HCT116 (cell line): ENCODE results near the gene S100A13. TPM values are rescaled to one million over a fixed set of nuclear protein-coding genes. Genes with fewer than 3 reads are reported as not detected.

ENCODE experiments used
- ATAC-seq: fragments of 200-7000 bp; cut with Tn5 transposase; 2 replicates; pipeline ENCODE4 v1.9.1; 2020; ENCODE audit warnings: mild to moderate bottlenecking, moderate library complexity
- BruUV-seq: library from RNA; stranded (reverse); fragments of 400-500 nt; replicated peaks from 2 replicates; lab custom pipeline; 2021; lab: Mats Ljungman, UMichigan
- CTCF ChIA-PET: fragments of 300-600 bp; sonication (Branson Sonifier 250); formaldehyde crosslinking; loops from one replicate; lab custom pipeline; 2021; ENCODE audit warnings: antibody characterized with exemption; lab: Charles Lee
- POLR2A ChIA-PET: fragments of 300-600, 350-600 bp; sonication (Branson Sonifier 250); formaldehyde crosslinking; loops from one replicate; lab custom pipeline; 2021; ENCODE audit warnings: antibody characterized with exemption; lab: Charles Lee
- RAD21 ChIA-PET, 2 experiments: fragments of 300-600 bp; sonication (Branson Sonifier 250); formaldehyde crosslinking; loops; one replicate each; lab custom pipeline; 2023; ENCODE audit warnings: low total read pairs in 2 of 2; ENCODE audit not compliant: uncharacterized antibody in 2 of 2, unreplicated experiment in 2 of 2, low non-redundant PET in 1 of 2; lab: Charles Lee
- DNase-seq: peaks from one replicate; pipeline ENCODE4 v3.0.0-alpha.2; 2010; ENCODE audit warnings: low read depth, low spot score
- H2AFZ ChIP-seq: fragments of 200-600 bp; shearing (Covaris generic), sonication (generic); 2 replicates; pipeline ENCODE4 v1.6.1; 2017; ENCODE audit warnings: low read depth, mixed run types, mixed read lengths, antibody characterized with exemption, low read length; ENCODE audit not compliant: poor library complexity, severe bottlenecking
- H3K27ac ChIP-seq: 2 replicates; pipeline ENCODE4 v1.5.1; 2012; ENCODE audit warnings: low read depth, low read length
- H3K27me3 ChIP-seq: fragments of 200-600 bp; sonication (generic); 2 replicates; pipeline ENCODE4 v1.6.1; 2016; ENCODE audit warnings: mixed run types, low read length, mixed read lengths; ENCODE audit not compliant: insufficient read depth
- H3K36me3 ChIP-seq, 2 experiments: fragments of 200-500 bp in 1 of 2; fragments of 200-600 bp in 1 of 2; sonication (Bioruptor generic) in 1 of 2; sonication (generic) in 1 of 2; 2 replicates each; pipeline versions ENCODE4 v1.5.1 to v1.6.1; 2014 to 2016; ENCODE audit warnings: low read length in 2 of 2, inconsistent platforms in 1 of 2, mixed read lengths in 1 of 2, mixed run types in 1 of 2; ENCODE audit not compliant: insufficient read depth in 2 of 2, control insufficient read depth in 1 of 2
- H3K4me1 ChIP-seq, 2 experiments: fragments of 200-600 bp in 1 of 2; sonication (generic) in 1 of 2; 2 replicates each; pipeline versions ENCODE4 v1.5.1 to v1.6.1; 2012 to 2017; ENCODE audit warnings: low read length in 2 of 2, inconsistent platforms in 1 of 2, mild to moderate bottlenecking in 1 of 2, mixed read lengths in 1 of 2, mixed run types in 1 of 2, moderate library complexity in 1 of 2; ENCODE audit not compliant: insufficient read depth in 2 of 2, control insufficient read depth in 1 of 2
- H3K4me2 ChIP-seq: fragments of 200-600 bp; sonication (generic); 2 replicates; pipeline ENCODE4 v1.6.1; 2017; ENCODE audit warnings: mixed run types, low read length, mixed read lengths
- H3K4me3 ChIP-seq, 2 experiments: fragments of 200-600 bp in 1 of 2; sonication (generic) in 1 of 2; replicated peaks in 1 of 2; 2 replicates each; pipeline ENCODE4 v1.5.1; 2011 to 2016; ENCODE audit warnings: low read length in 2 of 2, control low read depth in 1 of 2, low read depth in 1 of 2, mild to moderate bottlenecking in 1 of 2, mixed read lengths in 1 of 2, mixed run types in 1 of 2
- H3K79me2 ChIP-seq: fragments of 200-600 bp; sonication (generic); 2 replicates; pipeline ENCODE4 v1.6.1; 2017; ENCODE audit warnings: mild to moderate bottlenecking, mixed run types, low read length, moderate library complexity, mixed read lengths; ENCODE audit not compliant: insufficient read depth
- H3K9ac ChIP-seq: fragments of 200-600 bp; sonication (generic); 2 replicates; pipeline ENCODE4 v1.6.1; 2016; ENCODE audit warnings: low read length, mixed read lengths
- H3K9me2 ChIP-seq: fragments of 200-600 bp; sonication (generic), shearing (Covaris generic); 2 replicates; pipeline ENCODE4 v1.6.1; 2017; ENCODE audit warnings: mixed run types, mild to moderate bottlenecking, moderate library complexity; ENCODE audit not compliant: insufficient read depth
- H3K9me3 ChIP-seq, 2 experiments: fragments of 200-500 bp in 1 of 2; fragments of 200-600 bp in 1 of 2; sonication (Bioruptor generic) in 1 of 2; sonication (generic) in 1 of 2; 2 replicates each; pipeline ENCODE4 v1.6.1; 2014 to 2017; ENCODE audit warnings: low read length in 2 of 2, mixed read lengths in 2 of 2, inconsistent platforms in 1 of 2, low read depth in 1 of 2, mild to moderate bottlenecking in 1 of 2, mixed run types in 1 of 2, moderate library complexity in 1 of 2; ENCODE audit not compliant: control insufficient read depth in 1 of 2, insufficient read depth in 1 of 2
- H4K20me1 ChIP-seq: fragments of 200-600 bp; sonication (generic), shearing (Covaris generic); 2 replicates; pipeline ENCODE4 v1.6.1; 2017; ENCODE audit warnings: mixed run types, mild to moderate bottlenecking, moderate library complexity; ENCODE audit not compliant: insufficient read depth
- CBX3 ChIP-seq: IDR thresholded peaks from 2 replicates; pipeline ENCODE4 v1.6.1; 2012; ENCODE audit warnings: low read depth
- CEBPB ChIP-seq: IDR thresholded peaks from 2 replicates; pipeline ENCODE4 v1.6.1; 2012; ENCODE audit warnings: low read depth
- EGR1 ChIP-seq: IDR thresholded peaks from 2 replicates; pipeline ENCODE4 v1.6.1; 2012; ENCODE audit warnings: low read depth
- EZH2 ChIP-seq: fragments of 200-600 bp; sonication (generic); IDR thresholded peaks from 2 replicates; pipeline ENCODE4 v1.6.1; 2017; ENCODE audit warnings: antibody characterized with exemption, mixed run types
- EZH2phosphoT487 ChIP-seq: fragments of 200-600 bp; IDR thresholded peaks from 2 replicates; pipeline ENCODE4 v1.6.1; 2018; ENCODE audit warnings: antibody characterized with exemption, borderline replicate concordance
- JUND ChIP-seq: IDR thresholded peaks from 2 replicates; pipeline ENCODE4 v1.6.1; 2012
- MAX ChIP-seq: IDR thresholded peaks from 2 replicates; pipeline ENCODE4 v1.6.1; 2012
- POLR2A ChIP-seq: IDR thresholded peaks from 2 replicates; pipeline ENCODE4 v1.7.0; 2011; ENCODE audit warnings: borderline replicate concordance; ENCODE audit not compliant: insufficient read depth, insufficient read length; ENCODE audit errors: extremely low read depth
- SIN3A ChIP-seq: IDR thresholded peaks from 2 replicates; pipeline ENCODE4 v1.6.1; 2012; ENCODE audit warnings: low read depth
- intact Hi-C: fragments of 100-400 bp; cut with micrococcal nuclease; formaldehyde crosslinking; loops from 2 replicates; pipeline ENCODE4 v1.10.0; 2022
- total RNA-seq: library from RNA; stranded (reverse); gene quantifications from one replicate; pipeline ENCODE4 v1.2.1, GENCODE V29; 2021; ENCODE audit not compliant: unreplicated experiment
- TF ChIP-seq, protein P1 (sequence below): IDR thresholded peaks from 2 replicates; pipeline ENCODE4 v1.6.1; 2011; ENCODE audit warnings: mild to moderate bottlenecking, low read length, moderate library complexity; ENCODE audit not compliant: insufficient replicate concordance; ENCODE audit errors: extremely low read depth

S100A13 gene
- total RNA-seq, 1 experiment from 2014 or later: 143 TPM

DNA sequence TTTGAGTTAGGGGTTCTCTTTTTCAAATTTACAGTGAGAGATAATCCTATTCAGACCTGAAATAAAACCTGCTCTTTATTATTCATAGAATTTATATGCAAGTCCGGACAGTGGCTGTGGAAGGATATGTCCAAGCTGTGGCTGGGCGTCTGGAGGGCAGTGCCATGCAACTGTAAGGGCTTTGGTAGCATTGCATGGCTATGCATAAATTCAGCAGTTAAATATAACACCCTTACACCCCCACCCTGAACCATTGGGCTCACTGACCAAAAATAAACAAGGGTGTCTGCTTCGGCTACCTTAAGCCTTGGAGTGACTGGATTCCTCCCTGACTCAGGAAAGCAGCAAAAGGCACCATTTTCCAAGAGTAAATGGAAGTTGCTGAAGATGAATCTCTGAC is 12.0 kb upstream of the S100A13 start:
- RAD21 ChIA-PET: no interaction called here
- no peak for DNase-seq
- CTCF ChIA-PET: no interaction called here
- H3K27ac ChIP-seq: no peak overlapping the region
- H4K20me1 ChIP-seq: peaks cover 10% of the 10 kb centered on the region; the same call in 1 of the 2 replicates
- no peak for ATAC-seq
- POLR2A ChIA-PET: interaction anchor here (1.0 kb wide), 1 partner anchor 24 kb away, joined by 3 read pairs; the partner anchor contains the start of gene S100A14
- TF ChIP-seq JUND: no peak
- TF ChIP-seq SIN3A: no peak
- TF ChIP-seq EZH2phosphoT487: no peak
- TF ChIP-seq CEBPB: no peak
- TF ChIP-seq, protein P1, sequence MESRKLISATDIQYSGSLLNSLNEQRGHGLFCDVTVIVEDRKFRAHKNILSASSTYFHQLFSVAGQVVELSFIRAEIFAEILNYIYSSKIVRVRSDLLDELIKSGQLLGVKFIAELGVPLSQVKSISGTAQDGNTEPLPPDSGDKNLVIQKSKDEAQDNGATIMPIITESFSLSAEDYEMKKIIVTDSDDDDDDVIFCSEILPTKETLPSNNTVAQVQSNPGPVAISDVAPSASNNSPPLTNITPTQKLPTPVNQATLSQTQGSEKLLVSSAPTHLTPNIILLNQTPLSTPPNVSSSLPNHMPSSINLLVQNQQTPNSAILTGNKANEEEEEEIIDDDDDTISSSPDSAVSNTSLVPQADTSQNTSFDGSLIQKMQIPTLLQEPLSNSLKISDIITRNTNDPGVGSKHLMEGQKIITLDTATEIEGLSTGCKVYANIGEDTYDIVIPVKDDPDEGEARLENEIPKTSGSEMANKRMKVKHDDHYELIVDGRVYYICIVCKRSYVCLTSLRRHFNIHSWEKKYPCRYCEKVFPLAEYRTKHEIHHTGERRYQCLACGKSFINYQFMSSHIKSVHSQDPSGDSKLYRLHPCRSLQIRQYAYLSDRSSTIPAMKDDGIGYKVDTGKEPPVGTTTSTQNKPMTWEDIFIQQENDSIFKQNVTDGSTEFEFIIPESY: no peak
- TF ChIP-seq MAX: no peak
- TF ChIP-seq POLR2A: no peak
- no peak for TF ChIP-seq EZH2
- TF ChIP-seq CBX3: no peak
- no peak for TF ChIP-seq EGR1
- TF ChIP-seq, all 23 proteins: peak for 0
- peaks cover 100% of the 10 kb centered on the region for H3K79me2 ChIP-seq
- peaks cover 3 to 9% of the 10 kb centered on the region in 2 experiments for H3K4me1 ChIP-seq
- H3K36me3 ChIP-seq: peaks cover 72 to 82% of the 10 kb centered on the region in 2 experiments
- no peak overlapping the region for H3K4me2 ChIP-seq
- no peak overlapping the region for H3K4me3 ChIP-seq
- no TSS peak for BruUV-seq
- intact Hi-C loops: no loop called here
- no peak overlapping the region for H3K9ac ChIP-seq
- no peaks in the 10 kb centered on the region for H3K27me3 ChIP-seq
- no peaks in the 10 kb centered on the region for H3K9me2 ChIP-seq
- no peaks in the 10 kb centered on the region for H3K9me3 ChIP-seq
- no peak overlapping the region for H2AFZ ChIP-seq
